ENCODE data around the gene LINC01488. TPM values are rescaled to one million over a fixed set of nuclear protein-coding genes. Genes with fewer than 3 reads are reported as not detected.

The LINC01488 gene
- total and polyA plus RNA-seq, 10 of the 15 experiments (the other 5 are each of a cell fraction or from before 2014, with no cell fraction given): not detected

DNA sequence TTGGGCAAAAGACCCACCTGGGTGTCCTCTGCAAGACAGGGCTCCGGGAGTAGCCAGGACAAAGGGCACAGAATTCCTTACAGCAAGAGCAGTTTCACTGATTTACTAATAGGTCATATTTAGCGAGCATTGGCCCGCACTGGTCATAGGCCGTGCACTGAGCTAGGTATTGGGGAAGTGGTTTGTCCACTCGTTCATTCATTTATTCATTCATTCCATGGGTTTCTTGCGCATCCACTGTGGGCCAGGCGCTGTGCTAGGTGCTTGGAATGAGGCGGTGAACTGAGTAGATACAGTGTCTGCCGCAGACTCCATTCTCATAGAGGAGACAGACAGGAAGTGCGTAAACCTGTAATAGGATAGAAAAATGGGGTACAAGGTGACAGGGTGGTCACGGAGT is 13.2 kb upstream of the LINC01488 start:
- H2AFZ ChIP-seq (ENCODE audit: control insufficient read depth, low read depth, low read length): no peak overlapping the region
- in situ Hi-C loops (cut with MboI): no loop called here
- no peak overlapping the region for H3K4me2 ChIP-seq (ENCODE audit: control insufficient read depth, insufficient read depth)
- no peaks in the 10 kb centered on the region for H4K20me1 ChIP-seq (ENCODE audit: control insufficient read depth, insufficient read depth)
- POLR2A ChIA-PET: no interaction called here
- no peaks in the 10 kb centered on the region for H3K36me3 ChIP-seq (ENCODE audit: control insufficient read depth in 2 of 2, insufficient read depth in 2 of 2, low read length in 1 of 2)
- TF ChIP-seq RAD51 (IDR thresholded peaks at IDR 0.05) (no peak), CREM (IDR thresholded peaks at IDR 0.05; ENCODE audit: low read depth) (no peak), SIN3A (IDR thresholded peaks at IDR 0.05; ENCODE audit: low read depth, low read length) (no peak)
- TF ChIP-seq, protein P1, sequence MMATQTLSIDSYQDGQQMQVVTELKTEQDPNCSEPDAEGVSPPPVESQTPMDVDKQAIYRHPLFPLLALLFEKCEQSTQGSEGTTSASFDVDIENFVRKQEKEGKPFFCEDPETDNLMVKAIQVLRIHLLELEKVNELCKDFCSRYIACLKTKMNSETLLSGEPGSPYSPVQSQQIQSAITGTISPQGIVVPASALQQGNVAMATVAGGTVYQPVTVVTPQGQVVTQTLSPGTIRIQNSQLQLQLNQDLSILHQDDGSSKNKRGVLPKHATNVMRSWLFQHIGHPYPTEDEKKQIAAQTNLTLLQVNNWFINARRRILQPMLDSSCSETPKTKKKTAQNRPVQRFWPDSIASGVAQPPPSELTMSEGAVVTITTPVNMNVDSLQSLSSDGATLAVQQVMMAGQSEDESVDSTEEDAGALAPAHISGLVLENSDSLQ (IDR thresholded peaks at IDR 0.05): no peak
- TF ChIP-seq, protein P2, sequence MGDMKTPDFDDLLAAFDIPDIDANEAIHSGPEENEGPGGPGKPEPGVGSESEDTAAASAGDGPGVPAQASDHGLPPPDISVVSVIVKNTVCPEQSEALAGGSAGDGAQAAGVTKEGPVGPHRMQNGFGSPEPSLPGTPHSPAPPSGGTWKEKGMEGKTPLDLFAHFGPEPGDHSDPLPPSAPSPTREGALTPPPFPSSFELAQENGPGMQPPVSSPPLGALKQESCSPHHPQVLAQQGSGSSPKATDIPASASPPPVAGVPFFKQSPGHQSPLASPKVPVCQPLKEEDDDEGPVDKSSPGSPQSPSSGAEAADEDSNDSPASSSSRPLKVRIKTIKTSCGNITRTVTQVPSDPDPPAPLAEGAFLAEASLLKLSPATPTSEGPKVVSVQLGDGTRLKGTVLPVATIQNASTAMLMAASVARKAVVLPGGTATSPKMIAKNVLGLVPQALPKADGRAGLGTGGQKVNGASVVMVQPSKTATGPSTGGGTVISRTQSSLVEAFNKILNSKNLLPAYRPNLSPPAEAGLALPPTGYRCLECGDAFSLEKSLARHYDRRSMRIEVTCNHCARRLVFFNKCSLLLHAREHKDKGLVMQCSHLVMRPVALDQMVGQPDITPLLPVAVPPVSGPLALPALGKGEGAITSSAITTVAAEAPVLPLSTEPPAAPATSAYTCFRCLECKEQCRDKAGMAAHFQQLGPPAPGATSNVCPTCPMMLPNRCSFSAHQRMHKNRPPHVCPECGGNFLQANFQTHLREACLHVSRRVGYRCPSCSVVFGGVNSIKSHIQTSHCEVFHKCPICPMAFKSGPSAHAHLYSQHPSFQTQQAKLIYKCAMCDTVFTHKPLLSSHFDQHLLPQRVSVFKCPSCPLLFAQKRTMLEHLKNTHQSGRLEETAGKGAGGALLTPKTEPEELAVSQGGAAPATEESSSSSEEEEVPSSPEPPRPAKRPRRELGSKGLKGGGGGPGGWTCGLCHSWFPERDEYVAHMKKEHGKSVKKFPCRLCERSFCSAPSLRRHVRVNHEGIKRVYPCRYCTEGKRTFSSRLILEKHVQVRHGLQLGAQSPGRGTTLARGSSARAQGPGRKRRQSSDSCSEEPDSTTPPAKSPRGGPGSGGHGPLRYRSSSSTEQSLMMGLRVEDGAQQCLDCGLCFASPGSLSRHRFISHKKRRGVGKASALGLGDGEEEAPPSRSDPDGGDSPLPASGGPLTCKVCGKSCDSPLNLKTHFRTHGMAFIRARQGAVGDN (IDR thresholded peaks at IDR 0.05): no peak
- no peak for ATAC-seq
- CTCF ChIA-PET: no interaction called here
- no TSS peak for BruUV-seq (replicated peaks)
- WGBS (ENCODE audit: insufficient coverage, insufficient replicate concordance, low lambda C conversion rate, missing lambda C conversion rate): 46% methylated on average over 11 of the region's 11 CpGs
- H3K27me3 ChIP-seq (replicated peaks in 1 of 2; ENCODE audit: control insufficient read depth in 2 of 2, insufficient read depth in 2 of 2, low read length in 1 of 2): no peaks in the 10 kb centered on the region; a peak in 1 of 4 replicates
- SMC1A ChIA-PET (ENCODE audit: uncharacterized antibody, unreplicated experiment): no interaction called here
- H3K4me3 ChIP-seq: no peak overlapping the region
- H3K4me1 ChIP-seq (ENCODE audit: control insufficient read depth, insufficient read depth, low read length): peaks cover 15% of the 10 kb centered on the region
- no peaks in the 10 kb centered on the region for H3K79me2 ChIP-seq (ENCODE audit: control insufficient read depth, insufficient read depth, low read length)
- RAD21 ChIA-PET (ENCODE audit: unreplicated experiment): interaction anchor here (1.4 kb wide), 1 partner anchor 171 kb away, joined by 6 read pairs; no protein-coding TSS in a partner anchor
- no peak for FAIRE-seq
- no peak for DNase-seq (ENCODE audit: low read depth, low spot score)
- no peaks in the 10 kb centered on the region; the same call in 2 of the 3 replicates for H3K9me3 ChIP-seq (replicated peaks; ENCODE audit: control insufficient read depth, insufficient read depth, low read length)
- H3K9ac ChIP-seq (ENCODE audit: control insufficient read depth, insufficient read depth, low read length): no peak overlapping the region
- no peak overlapping the region for H3K27ac ChIP-seq (ENCODE audit: control insufficient read depth, insufficient read depth)
- intact Hi-C loops (cut with micrococcal nuclease; ENCODE audit: unreplicated experiment): no loop called here
